GM06990 (cell line): Measurements from ENCODE around the gene GABRR2.

Source experiments
- DNase-seq: peaks from one replicate; pipeline ENCODE4 v3.0.0-alpha.2; 2011; ENCODE audit not compliant: insufficient read length; ENCODE audit errors: extremely low read depth
- H3K27me3 ChIP-seq: replicated peaks from 2 replicates; pipeline ENCODE4 v1.6.0; 2011; ENCODE audit warnings: low read length; ENCODE audit not compliant: control insufficient read depth, insufficient read depth
- H3K36me3 ChIP-seq: 2 replicates; pipeline ENCODE4 v1.5.1; 2011; ENCODE audit warnings: low read length; ENCODE audit not compliant: control insufficient read depth, insufficient read depth
- H3K4me3 ChIP-seq: replicated peaks from 2 replicates; pipeline ENCODE4 v1.5.1; 2011; ENCODE audit warnings: low read depth, mild to moderate bottlenecking, control low read depth, low read length
- CTCF ChIP-seq: IDR thresholded peaks from 2 replicates; pipeline ENCODE4 v1.5.1; 2011; ENCODE audit warnings: low read length, control low read depth, mild to moderate bottlenecking, inconsistent platforms; ENCODE audit not compliant: insufficient read depth, poor library complexity, severe bottlenecking

The GABRR2 gene

GRCh38 chr6:89287351-89288028 lies 27.6 kb downstream of the GABRR2 start:
- H3K4me3 ChIP-seq, result no peak overlapping the region
- DNase-seq, result no peak
- no peaks in the 10 kb centered on the region for H3K36me3 ChIP-seq
- no peak for TF ChIP-seq CTCF
- H3K27me3 ChIP-seq, result no peaks in the 10 kb centered on the region

- DNase-seq, result no peak
Observed at GRCh38 chr6:89286516-89286915, 28.6 kb downstream of the GABRR2 start.

GRCh38 chr6:89284963-89285735 lies 29.9 kb downstream of the GABRR2 start:
- H3K36me3 ChIP-seq, result no peaks in the 10 kb centered on the region
- H3K27me3 ChIP-seq, result no peaks in the 10 kb centered on the region
- H3K4me3 ChIP-seq, result no peak overlapping the region
- no peak for TF ChIP-seq CTCF
- no peak for DNase-seq

More at GRCh38 chr6:89286516-89286915, 28.6 kb downstream of the GABRR2 start:
- no peak overlapping the region for H3K4me3 ChIP-seq
- H3K36me3 ChIP-seq, result no peaks in the 10 kb centered on the region
- TF ChIP-seq CTCF, result no peak
- H3K27me3 ChIP-seq, result no peaks in the 10 kb centered on the region

- Histone ChIP-seq H3K27me3 (no peaks in the 10 kb centered on the region), H3K4me3 (no peak overlapping the region), H3K36me3 (no peaks in the 10 kb centered on the region)
- DNase-seq, result no peak
- TF ChIP-seq CTCF, result no peak
Observed at GRCh38 chr6:89284081-89284480, 31.0 kb downstream of the GABRR2 start.

GRCh38 chr6:89282749-89283148 lies 32.4 kb downstream of the GABRR2 start:
- no peak overlapping the region for H3K4me3 ChIP-seq
- DNase-seq, result no peak
- no peaks in the 10 kb centered on the region for H3K36me3 ChIP-seq
- TF ChIP-seq CTCF, result no peak
- no peaks in the 10 kb centered on the region for H3K27me3 ChIP-seq
